HG02840 (cell line): ENCODE results near the gene BANF2.

ENCODE experiments used
- ATAC-seq: cut with Tn5 transposase; IDR thresholded peaks from one replicate; pipeline ENCODE4 v1.9.1; 2021; ENCODE audit warnings: mild to moderate bottlenecking, moderate library complexity, moderate number of reproducible peaks; ENCODE audit not compliant: unreplicated experiment, low FRiP score

Gene BANF2

GRCh38 chr20:17663040-17663399 is 36.7 kb upstream of the BANF2 start:
- no peak for ATAC-seq

- ATAC-seq: no peak
Measured at GRCh38 chr20:17663486-17663885, 36.3 kb upstream of the BANF2 start.

DNA sequence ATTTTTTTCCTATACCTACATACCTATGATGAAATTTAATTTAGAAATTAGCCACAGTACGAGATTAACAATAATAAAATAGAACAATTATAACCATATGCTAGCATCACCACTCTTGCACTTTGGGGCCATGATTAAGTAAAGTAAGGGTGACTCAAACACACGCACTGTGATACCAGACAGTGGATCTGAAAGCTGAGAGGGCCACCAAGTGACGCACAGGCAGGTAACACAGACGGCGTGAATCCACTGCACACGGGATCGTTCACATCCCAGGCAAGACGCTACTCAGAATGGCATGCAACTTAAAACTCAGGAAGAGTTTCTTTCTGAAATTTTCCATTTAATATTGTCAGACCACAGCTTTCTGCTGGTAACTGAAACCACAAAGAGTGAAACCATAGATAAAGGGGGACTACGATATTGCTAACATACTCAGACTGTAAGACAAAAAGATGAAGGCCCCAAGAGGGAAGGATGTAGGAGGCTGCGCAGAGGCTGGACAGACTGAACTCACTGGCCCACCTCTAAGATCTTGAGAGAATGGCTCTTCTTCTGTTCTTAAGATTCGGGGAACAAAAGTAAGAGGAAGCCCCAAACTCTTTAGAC is 35.6 kb upstream of the BANF2 start:
- ATAC-seq: no peak

- ATAC-seq: no peak
Measured at GRCh38 chr20:17665756-17666155, 34.0 kb upstream of the BANF2 start.

DNA sequence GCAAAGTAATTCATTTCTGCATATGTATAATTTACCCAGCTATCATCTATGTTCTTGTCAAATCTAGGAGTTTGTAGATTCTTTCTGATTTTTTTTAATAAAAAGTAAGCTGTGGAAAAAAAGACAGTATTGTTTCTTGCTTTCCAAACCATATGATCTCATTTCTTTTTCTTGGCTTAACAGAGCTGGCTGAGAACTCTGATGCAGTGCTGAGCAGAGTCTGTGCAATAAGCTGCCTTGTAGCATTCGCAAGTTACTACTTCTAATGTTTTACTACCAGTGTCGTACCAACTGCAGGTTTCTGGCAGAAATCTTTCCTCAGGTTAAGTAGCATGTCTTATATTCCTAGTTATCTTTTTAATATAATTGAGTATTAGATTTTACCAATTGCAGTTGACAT is 33.3 kb upstream of the BANF2 start:
- ATAC-seq: no peak

DNA sequence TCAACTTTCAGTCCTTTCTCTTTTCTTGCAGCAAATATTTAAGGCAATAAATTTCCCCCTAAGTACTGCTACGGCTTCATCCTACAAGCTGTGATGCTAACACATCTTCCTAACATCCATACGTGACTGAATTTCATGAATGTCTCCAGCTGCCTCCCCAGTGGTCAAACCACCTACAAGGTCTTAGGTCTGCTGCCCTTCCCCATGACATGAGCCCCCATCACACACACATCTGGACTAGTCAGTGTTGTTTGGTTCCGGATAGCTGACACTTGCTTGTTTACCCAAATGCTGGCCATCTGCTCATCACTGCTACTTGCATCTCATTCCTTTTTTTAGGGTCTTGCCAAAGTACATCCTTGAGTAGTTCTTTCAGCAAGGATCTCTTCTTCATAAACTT is 32.3 kb upstream of the BANF2 start:
- ATAC-seq: no peak

DNA sequence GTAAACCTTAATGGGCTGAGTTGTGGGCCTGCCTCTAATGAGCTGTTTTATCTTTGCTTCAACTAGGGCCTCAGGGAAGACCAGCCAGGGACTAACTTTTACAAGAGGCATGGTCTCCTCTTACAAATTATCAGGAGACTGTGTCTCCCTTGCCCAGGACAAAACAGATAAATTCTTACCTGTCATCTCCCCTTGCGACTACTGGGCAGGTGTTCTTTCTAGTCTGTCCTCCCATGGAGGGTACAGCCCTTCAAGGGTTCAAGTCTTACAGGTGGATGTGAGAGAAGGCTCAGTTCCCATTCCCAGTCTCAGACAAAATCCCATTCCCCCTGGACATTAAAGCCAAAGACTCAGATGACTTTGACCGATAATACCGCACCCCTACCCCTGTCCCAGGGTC is 31.3 kb upstream of the BANF2 start:
- ATAC-seq: no peak

GRCh38 chr20:17669306-17669931 is 30.3 kb upstream of the BANF2 start:
- ATAC-seq: no peak

- ATAC-seq: no peak
Measured at GRCh38 chr20:17671011-17671410, 28.8 kb upstream of the BANF2 start.

GRCh38 chr20:17671565-17671964 is 28.2 kb upstream of the BANF2 start:
- no peak for ATAC-seq

DNA sequence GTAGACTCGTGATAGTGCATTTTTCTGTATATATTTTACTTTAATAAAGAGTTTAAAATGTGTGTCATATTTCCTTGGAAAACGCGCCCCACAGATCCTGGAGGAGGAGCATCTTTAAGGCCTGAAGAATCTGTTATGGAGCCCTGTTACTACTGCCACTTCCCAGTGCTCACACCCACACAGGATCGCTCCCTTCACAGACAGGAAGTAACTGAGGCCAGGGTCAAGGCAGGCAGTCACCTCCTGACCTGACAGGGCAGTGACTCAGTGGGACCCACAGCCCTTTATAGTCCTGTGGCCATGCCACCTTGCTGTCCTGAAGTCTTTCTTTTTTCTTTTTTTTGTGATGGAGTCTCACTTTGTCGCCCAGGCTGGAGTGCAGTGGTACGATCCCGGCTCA is 26.7 kb upstream of the BANF2 start:
- no peak for ATAC-seq

DNA sequence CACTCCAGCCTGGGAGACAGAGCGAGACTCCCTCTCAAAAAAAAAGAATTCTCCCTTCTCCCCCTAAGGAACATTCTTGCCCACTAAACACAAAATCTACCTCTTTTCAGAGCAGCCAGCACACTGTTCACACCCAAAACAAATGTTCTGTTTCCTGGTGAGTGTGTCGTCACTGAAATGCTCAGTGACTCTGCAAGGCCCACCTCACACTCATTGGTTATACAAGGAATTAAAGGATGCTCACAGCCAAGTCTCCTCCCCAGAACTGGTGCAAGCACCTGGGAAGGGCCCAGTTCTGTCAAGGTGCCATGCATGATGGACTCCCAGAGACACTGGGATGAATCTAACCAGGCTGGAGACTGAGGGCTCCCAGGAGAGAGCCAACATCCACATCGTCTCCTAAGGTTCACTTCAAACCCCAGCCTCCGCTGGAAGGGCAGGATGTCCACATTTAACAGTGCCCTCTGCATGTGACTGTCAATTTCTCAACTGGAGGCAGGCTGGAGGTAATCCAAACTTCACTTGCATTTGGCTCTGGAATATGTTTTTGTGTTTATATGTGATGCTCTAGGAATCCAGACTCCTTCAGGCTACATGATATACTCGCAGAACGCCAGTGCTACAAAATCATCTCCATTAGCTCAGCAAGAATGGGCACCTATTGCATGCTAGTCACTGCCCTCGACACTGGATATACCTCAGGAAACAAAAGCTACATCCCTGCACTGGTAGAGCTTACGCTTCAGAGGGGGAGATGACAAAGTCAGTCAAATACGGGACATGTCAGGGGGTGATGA is 24.8 kb upstream of the BANF2 start:
- ATAC-seq: no peak

DNA sequence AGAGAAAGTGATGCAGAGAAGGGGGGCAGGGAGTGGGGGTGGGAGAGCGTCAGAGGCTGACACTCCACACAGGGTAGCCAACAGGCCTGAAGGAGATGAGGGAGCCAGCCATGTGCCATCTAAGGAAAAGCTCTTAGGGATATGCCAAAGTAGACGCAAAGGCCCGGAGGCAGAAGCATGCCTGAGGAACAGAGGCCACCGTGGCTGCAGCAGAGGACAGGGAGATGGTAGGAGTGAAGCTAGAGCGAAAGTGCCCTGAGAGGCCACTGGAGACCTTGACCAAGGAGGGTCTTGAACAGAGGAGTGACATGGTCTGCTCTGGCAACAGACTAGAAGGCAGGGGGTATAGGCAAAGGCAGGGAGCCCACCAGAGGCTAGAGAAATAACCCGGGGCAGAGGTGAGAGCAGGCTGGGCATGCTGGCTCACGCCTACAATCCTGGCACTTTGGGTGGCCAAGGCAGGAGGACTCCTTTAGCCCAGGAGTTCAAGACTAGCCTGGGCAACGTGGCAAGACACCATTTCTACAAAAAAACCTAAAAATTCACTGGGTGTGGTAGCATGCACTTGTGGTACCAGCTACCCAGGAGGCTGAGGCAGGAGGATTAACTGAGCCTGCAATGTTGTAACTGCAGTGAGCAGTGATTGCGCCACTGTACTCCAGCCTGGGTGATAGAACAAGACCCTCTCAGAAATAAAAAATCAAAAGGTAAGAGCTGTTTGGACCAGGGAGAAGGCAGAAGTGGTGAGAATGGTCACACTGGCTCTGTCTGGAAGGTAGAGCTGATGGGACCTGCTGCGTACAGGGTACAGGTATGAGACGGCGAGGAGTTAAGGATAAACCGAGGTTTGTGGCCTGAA is 24.0 kb upstream of the BANF2 start:
- ATAC-seq: no peak

DNA sequence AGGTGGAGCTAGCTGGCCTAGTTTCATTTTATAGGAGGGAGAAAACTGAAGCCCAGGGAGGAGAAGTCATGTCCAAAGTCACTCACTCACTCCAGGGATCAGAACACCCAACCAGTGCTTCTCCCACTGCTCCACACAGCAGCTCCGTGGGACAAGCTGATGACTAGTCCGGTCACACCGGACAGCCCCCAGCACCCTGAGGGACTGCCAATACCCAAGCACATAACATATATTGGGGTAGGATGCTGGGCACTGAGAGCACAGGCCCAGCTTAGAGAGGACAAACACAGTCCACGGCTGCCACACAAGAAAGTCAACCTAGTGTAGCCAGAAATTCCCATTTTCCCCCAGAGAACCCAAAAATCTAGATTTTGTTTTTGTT is 23.4 kb upstream of the BANF2 start:
- ATAC-seq: no peak

GRCh38 chr20:17676942-17677341 is 22.8 kb upstream of the BANF2 start:
- no peak for ATAC-seq

DNA sequence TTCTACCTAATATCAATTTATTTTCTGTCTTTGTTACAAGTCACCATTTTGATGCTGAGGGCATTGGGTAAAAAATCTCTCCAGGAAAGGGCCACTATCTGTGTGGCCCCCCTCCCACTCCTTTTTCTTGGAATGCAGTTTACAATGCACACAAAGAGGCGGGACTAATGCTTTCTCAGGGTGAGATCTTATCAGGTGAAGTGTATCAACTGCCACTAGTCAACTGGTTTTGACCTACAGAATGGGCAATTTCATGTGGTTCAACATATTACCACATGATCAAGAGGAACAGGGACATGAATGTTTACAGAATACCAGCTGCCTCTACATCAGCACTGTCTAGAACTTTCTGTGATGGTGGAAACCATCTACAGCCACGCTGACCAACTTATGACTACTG is 21.5 kb upstream of the BANF2 start:
- ATAC-seq: no peak

DNA sequence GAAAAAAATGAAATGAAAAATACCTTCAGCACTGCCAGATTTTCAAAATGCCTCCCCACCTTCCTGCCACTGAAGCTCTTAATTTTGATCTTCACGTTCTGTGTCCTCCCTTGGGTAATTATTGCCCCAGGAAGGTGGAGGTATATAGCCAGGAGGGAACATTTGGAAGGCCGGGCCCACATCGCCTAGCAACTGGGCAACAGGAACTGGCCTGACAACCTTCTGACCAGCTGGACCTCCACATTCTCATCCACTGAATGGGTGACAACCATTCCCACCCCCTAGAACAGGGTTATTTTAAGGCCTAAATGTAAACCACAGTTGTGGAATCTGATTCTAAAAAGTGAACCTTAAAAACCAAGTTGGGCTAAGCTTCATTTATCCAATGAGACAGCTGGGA is 20.9 kb upstream of the BANF2 start:
- no peak for ATAC-seq

DNA sequence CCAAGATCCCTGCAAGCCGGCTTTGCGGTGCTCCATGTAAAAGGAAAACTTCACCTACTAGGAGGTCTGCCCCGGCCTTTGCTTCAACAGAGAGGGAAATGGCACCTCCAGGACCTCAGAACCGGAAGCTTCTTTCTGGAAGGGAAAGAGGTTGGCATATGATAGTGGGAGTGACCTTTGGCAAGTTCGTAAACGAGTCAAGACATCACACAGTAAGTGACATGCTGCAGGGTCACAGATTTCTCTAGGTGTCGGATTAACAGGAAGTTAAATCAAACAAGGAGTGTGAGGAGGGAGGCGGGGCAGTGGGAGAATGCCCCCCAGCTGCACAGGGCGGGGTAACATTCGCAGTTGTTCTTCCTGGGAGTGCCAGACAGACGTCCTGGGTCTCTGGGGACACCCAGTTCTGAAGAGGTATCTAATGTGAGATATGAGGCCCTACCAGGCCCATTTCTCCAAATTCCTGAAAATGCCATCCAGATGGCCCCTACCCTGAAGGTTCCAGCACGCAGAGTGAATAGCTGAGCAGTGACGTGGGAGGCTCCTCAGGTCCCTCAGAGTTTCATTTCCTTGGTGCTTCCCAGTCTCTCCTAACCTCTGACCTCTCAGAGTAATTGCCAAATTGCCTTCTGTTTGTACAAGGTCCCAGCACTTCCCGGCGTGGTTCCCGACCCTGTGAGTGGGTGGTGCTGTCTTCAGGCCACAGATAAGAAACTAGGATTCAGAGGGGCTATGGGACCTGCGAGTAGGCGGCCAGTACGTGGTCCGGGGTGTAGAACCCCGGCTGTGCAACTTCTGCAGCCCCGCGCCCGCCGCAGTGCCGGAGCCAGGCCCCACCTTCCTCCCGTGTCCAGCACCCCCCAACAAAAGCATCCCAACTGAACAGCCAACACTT is 19.6 kb upstream of the BANF2 start:
- ATAC-seq: no peak

DNA sequence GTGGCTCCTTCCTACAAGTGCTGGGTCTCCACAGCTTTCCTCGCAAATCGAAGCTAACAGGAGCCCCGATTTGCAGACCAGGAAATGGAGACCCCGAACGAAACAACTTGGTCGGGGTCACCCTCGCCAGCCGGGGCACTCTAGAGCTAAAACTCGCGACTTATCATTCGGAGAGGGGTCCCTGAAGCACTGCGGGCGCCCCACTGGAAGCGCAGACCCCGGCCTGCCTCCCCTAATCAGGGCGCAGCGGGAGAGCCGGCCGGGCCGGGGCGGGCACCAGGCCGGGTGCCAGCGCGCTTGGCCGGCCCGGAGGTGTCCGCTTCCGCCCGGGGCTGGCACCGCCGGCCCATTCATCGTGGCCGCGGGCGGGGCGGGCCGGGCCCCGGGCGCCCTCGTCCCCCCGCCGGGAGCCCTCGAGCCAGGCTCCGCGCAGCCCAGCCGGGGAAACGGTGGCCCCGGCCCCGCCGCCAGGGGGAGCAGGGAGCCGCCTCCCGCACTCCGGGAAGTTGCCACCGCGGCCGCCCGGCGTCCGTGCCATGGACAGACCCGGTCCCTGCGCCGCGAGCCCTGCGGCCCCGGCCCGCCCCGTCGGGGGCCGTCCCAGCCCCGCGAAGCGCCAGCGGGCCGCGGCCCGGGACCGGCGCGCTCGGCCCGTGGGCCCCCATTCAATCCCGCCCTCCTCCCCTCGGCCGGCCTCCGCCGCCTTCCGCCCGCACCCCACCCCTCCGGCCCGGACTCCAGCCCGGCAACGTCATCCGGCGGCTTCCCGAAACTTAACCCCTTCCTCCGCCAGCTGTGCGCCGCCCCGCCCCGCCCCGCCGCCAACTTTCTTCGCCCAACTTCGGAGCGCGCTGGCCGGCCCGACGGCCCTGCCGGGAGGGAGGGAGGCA is 18.7 kb upstream of the BANF2 start:
- ATAC-seq: peak; percentile 28
